Upper lobe of left lung (tissue), 4 donors: ENCODE measurements around the gene CROCC.
"Not testable (repeated sequence)": the region's sequence is repeated elsewhere in the genome, so short reads cannot be mapped to it uniquely, and the experiment has no call there.

Experiments used
- EP300 ChIP-seq, 4 donors: sonication (generic); formaldehyde crosslinking; IDR thresholded peaks; one replicate each; pipeline ENCODE4 v1.5.1; 2017; ENCODE audit warnings: antibody characterized with exemption in 4 of 4, control low read depth in 2 of 4
- POLR2A ChIP-seq, 4 donors: fragments of 450-650 bp; IDR thresholded peaks; one replicate each; pipeline ENCODE4 v1.5.1; 2016 to 2017; ENCODE audit warnings: antibody characterized with exemption in 4 of 4, mild to moderate bottlenecking in 2 of 4
- TF ChIP-seq, protein P1 (sequence below), 6 experiments: fragments of 450-650 bp in 4 of 6; fragments of 200-600 bp in 2 of 6; sonication (generic) in 2 of 6; IDR thresholded peaks; one replicate each; pipeline ENCODE4 v1.5.1; 2016 to 2019; ENCODE audit warnings: antibody characterized with exemption in 6 of 6

DNA sequence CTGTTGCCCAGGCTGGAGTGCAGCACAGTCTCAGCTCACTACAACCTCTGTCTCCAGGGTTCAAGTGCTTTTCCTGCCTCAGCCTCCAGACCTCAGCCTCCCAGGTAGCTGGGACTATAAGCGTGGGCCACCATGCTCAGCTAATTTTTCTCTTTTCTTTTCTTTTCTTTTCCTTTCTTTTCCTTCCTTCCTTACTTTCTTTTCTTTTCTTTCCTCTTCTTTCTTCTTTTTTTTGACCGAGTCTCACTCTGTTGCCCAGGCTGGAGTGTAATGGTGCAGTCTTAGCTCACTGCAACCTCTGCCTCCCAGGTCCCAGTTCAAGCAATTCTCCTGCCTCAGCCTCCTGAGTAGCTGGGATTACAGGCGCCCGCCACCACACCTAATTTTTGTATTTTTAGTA lies 42.4 kb downstream of the CROCC start:
- TF ChIP-seq, protein P1, sequence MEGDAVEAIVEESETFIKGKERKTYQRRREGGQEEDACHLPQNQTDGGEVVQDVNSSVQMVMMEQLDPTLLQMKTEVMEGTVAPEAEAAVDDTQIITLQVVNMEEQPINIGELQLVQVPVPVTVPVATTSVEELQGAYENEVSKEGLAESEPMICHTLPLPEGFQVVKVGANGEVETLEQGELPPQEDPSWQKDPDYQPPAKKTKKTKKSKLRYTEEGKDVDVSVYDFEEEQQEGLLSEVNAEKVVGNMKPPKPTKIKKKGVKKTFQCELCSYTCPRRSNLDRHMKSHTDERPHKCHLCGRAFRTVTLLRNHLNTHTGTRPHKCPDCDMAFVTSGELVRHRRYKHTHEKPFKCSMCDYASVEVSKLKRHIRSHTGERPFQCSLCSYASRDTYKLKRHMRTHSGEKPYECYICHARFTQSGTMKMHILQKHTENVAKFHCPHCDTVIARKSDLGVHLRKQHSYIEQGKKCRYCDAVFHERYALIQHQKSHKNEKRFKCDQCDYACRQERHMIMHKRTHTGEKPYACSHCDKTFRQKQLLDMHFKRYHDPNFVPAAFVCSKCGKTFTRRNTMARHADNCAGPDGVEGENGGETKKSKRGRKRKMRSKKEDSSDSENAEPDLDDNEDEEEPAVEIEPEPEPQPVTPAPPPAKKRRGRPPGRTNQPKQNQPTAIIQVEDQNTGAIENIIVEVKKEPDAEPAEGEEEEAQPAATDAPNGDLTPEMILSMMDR (IDR thresholded peaks at IDR 0.05) = not testable (repeated sequence)
- not testable (repeated sequence) for TF ChIP-seq POLR2A, EP300 (IDR thresholded peaks at IDR 0.05)
